ENCODE measurements around the gene CHRNG.

DNA sequence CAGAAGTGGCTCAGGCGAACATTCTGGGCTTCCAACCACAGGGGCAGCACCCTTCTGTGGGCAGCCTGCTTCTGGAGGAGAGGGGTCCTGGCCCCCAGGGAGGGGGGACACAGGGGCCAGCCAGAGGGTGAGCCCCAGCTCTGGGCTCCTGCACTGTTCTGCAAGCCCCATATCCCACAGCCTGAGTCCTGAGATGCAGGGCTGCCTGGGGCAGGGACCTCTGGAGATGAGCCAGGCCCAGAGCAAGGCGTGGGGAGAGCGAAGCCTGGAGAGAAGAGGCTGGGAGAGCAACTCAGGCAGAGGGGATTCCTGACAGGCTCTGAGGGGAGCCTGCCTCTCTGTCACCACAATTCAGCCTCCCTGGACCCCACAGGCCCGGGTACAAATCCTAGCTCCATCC is 32.8 kb upstream of the CHRNG start:
- TF ChIP-seq, protein P1, sequence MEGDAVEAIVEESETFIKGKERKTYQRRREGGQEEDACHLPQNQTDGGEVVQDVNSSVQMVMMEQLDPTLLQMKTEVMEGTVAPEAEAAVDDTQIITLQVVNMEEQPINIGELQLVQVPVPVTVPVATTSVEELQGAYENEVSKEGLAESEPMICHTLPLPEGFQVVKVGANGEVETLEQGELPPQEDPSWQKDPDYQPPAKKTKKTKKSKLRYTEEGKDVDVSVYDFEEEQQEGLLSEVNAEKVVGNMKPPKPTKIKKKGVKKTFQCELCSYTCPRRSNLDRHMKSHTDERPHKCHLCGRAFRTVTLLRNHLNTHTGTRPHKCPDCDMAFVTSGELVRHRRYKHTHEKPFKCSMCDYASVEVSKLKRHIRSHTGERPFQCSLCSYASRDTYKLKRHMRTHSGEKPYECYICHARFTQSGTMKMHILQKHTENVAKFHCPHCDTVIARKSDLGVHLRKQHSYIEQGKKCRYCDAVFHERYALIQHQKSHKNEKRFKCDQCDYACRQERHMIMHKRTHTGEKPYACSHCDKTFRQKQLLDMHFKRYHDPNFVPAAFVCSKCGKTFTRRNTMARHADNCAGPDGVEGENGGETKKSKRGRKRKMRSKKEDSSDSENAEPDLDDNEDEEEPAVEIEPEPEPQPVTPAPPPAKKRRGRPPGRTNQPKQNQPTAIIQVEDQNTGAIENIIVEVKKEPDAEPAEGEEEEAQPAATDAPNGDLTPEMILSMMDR (IDR thresholded peaks at IDR 0.05; ENCODE audit: poor library complexity): no peak
- no peak for TF ChIP-seq EZH2 (IDR thresholded peaks at IDR 0.05; ENCODE audit: borderline replicate concordance)

All from hepatocyte (in vitro differentiated cells).